DOHH2 (cell line): ENCODE results near the gene RBM44.

Experiments used
- EZH2phosphoT487 ChIP-seq: fragments of 200-600 bp; sonication (generic); IDR thresholded peaks from 2 replicates; pipeline ENCODE4 v1.6.1; 2017; ENCODE audit warnings: borderline replicate concordance, mild to moderate bottlenecking, antibody characterized with exemption, low read length, moderate library complexity, mixed read lengths
- TF ChIP-seq, protein P1 (sequence below): fragments of 200-600 bp; sonication (generic); IDR thresholded peaks from one replicate; pipeline ENCODE4 v1.5.1; 2014; ENCODE audit warnings: antibody characterized with exemption, mild to moderate bottlenecking, low read depth, low read length; ENCODE audit not compliant: poor library complexity, severe bottlenecking

DNA sequence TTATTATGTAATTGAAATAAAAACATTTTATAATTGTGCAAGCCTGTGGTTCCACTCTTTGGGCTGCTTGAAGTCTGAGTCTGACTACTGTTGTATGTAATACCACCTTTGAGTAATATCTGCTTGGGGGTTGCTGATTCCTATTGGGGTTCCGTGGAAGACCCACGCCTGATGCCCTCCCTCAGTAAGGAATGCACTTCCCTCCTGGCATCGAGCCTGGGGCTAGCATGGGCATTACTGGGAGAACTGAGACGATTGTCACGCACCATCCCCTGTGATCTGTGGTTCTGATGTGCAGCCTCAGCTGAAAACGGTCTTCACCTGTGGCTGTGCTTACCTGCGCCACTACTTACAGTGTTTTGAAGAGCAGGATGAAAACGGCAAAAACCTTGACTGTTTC, 32.7 kb upstream of the RBM44 start:
- TF ChIP-seq, protein P1, sequence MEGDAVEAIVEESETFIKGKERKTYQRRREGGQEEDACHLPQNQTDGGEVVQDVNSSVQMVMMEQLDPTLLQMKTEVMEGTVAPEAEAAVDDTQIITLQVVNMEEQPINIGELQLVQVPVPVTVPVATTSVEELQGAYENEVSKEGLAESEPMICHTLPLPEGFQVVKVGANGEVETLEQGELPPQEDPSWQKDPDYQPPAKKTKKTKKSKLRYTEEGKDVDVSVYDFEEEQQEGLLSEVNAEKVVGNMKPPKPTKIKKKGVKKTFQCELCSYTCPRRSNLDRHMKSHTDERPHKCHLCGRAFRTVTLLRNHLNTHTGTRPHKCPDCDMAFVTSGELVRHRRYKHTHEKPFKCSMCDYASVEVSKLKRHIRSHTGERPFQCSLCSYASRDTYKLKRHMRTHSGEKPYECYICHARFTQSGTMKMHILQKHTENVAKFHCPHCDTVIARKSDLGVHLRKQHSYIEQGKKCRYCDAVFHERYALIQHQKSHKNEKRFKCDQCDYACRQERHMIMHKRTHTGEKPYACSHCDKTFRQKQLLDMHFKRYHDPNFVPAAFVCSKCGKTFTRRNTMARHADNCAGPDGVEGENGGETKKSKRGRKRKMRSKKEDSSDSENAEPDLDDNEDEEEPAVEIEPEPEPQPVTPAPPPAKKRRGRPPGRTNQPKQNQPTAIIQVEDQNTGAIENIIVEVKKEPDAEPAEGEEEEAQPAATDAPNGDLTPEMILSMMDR: no peak
- no peak for TF ChIP-seq EZH2phosphoT487
